Liver (tissue), 9 donors: ENCODE data around the gene CAPN1. TPM values are rescaled to one million over a fixed set of nuclear protein-coding genes. Genes with fewer than 3 reads are reported as not detected.

Experiments
- DNase-seq: peaks from one replicate; pipeline ENCODE4 v3.0.0-alpha.2; 2017; ENCODE audit warnings: low spot score
- H3K27ac ChIP-seq, 2 donors: one replicate each; pipeline ENCODE4 v1.7.0; 2013; ENCODE audit warnings: inconsistent platforms in 2 of 2, low read length in 2 of 2, control low read depth in 1 of 2, low read depth in 1 of 2, mild to moderate bottlenecking in 1 of 2
- H3K27me3 ChIP-seq, 4 donors: one replicate each; pipeline versions ENCODE4 v1.6.1 to v1.7.0; 2013; ENCODE audit warnings: low read length in 3 of 4, inconsistent platforms in 1 of 4, mild to moderate bottlenecking in 1 of 4, moderate library complexity in 1 of 4; ENCODE audit not compliant: control insufficient read depth in 4 of 4, insufficient read depth in 4 of 4
- H3K36me3 ChIP-seq, 4 donors: one replicate each; pipeline versions ENCODE4 v1.6.1 to v1.7.0; 2013; ENCODE audit warnings: low read length in 3 of 4, mild to moderate bottlenecking in 3 of 4, low read depth in 1 of 4, moderate library complexity in 1 of 4; ENCODE audit not compliant: control insufficient read depth in 4 of 4, insufficient read depth in 3 of 4
- H3K4me1 ChIP-seq, 4 donors: one replicate each; pipeline versions ENCODE4 v1.6.1 to v1.7.0; 2013; ENCODE audit warnings: low read length in 3 of 4, mild to moderate bottlenecking in 3 of 4, moderate library complexity in 1 of 4; ENCODE audit not compliant: control insufficient read depth in 4 of 4, insufficient read depth in 4 of 4
- H3K4me3 ChIP-seq, 3 donors: one replicate each; pipeline versions ENCODE4 v1.6.1 to v1.7.0; 2013; ENCODE audit warnings: low read length in 3 of 3, control low read depth in 1 of 3, low read depth in 1 of 3, mild to moderate bottlenecking in 1 of 3
- H3K9ac ChIP-seq, 2 donors: one replicate each; pipeline ENCODE4 v1.7.0; 2013; ENCODE audit warnings: low read length in 2 of 2, mild to moderate bottlenecking in 2 of 2, moderate library complexity in 2 of 2, control low read depth in 1 of 2, low read depth in 1 of 2
- H3K9me3 ChIP-seq, 4 donors: one replicate each; pipeline versions ENCODE4 v1.6.1 to v1.7.0; 2013; ENCODE audit warnings: low read length in 3 of 4; ENCODE audit not compliant: control insufficient read depth in 4 of 4
- FOXA1 ChIP-seq: IDR thresholded peaks from 2 replicates; pipeline ENCODE4 v1.6.1; 2016; ENCODE audit warnings: antibody characterized with exemption
- FOXA2 ChIP-seq: IDR thresholded peaks from 2 replicates; pipeline ENCODE4 v1.6.1; 2016; ENCODE audit warnings: antibody characterized with exemption
- GABPA ChIP-seq, 2 donors: IDR thresholded peaks in 1 of 2; conservative IDR thresholded peaks in 1 of 2; 2 replicates each; pipeline ENCODE4 v1.6.1; 2016; ENCODE audit warnings: antibody characterized with exemption in 2 of 2, mild to moderate bottlenecking in 1 of 2, moderate library complexity in 1 of 2
- HNF4G ChIP-seq: IDR thresholded peaks from 2 replicates; pipeline ENCODE4 v1.6.1; 2016; ENCODE audit warnings: antibody characterized with exemption
- JUND ChIP-seq, 2 donors: IDR thresholded peaks; 2 replicates each; pipeline ENCODE4 v1.6.1; 2016; ENCODE audit warnings: antibody characterized with exemption in 2 of 2
- NR2F2 ChIP-seq: IDR thresholded peaks from 2 replicates; pipeline ENCODE4 v1.6.1; 2016; ENCODE audit warnings: antibody characterized with exemption
- RAD21 ChIP-seq, 2 donors: IDR thresholded peaks; 2 replicates each; pipeline ENCODE4 v1.6.1; 2016; ENCODE audit warnings: antibody characterized with exemption in 2 of 2, mild to moderate bottlenecking in 2 of 2
- RXRA ChIP-seq, 2 donors: IDR thresholded peaks; 2 replicates each; pipeline ENCODE4 v1.6.1; 2017 to 2018; ENCODE audit warnings: antibody characterized with exemption in 2 of 2, mild to moderate bottlenecking in 1 of 2
- SP1 ChIP-seq: IDR thresholded peaks from 2 replicates; pipeline ENCODE4 v1.6.1; 2018; ENCODE audit warnings: antibody characterized with exemption, mild to moderate bottlenecking
- TAF1 ChIP-seq: conservative IDR thresholded peaks from 2 replicates; pipeline ENCODE4 v1.6.1; 2016; ENCODE audit warnings: antibody characterized with exemption, mild to moderate bottlenecking
- YY1 ChIP-seq: IDR thresholded peaks from 2 replicates; pipeline ENCODE4 v1.6.1; 2016; ENCODE audit warnings: antibody characterized with exemption, mild to moderate bottlenecking
- WGBS: extraction: QIAGEN DNeasy Blood & Tissue Kit; methylation state at CpG from one replicate; pipeline ENCODE4 v1.1.7; 2013; 5-methylcytosine and 5-hydroxymethylcytosine counted together
- polyA plus RNA-seq, 2 donors: library from polyadenylated mRNA; stranded (reverse) in 1 of 2; unstranded in 1 of 2; fragments of 200-250 nt in 1 of 2; fragments of >200 nt in 1 of 2; fragmentation: Nextera tagmentation in 1 of 2; extraction: Ambion mirVana in 1 of 2; gene quantifications; one replicate each; pipeline versions ENCODE4 v1.2.1 to v1.2.3, GENCODE V29; 2013 to 2015
- total RNA-seq, 2 donors: library from RNA; depleted of rRNA; stranded (reverse); fragments of >200 nt; gene quantifications; one replicate each; pipeline ENCODE4 v1.2.3, GENCODE V29; 2014
- TF ChIP-seq, protein P1 (sequence below): IDR thresholded peaks from 2 replicates; pipeline ENCODE4 v1.6.1; 2016; ENCODE audit warnings: antibody characterized with exemption
- TF ChIP-seq, protein P2 (sequence below): IDR thresholded peaks from 2 replicates; pipeline ENCODE4 v1.6.1; 2016; ENCODE audit warnings: antibody characterized with exemption
- TF ChIP-seq, protein P3 (sequence below): IDR thresholded peaks from 2 replicates; pipeline ENCODE4 v1.6.1; 2016; ENCODE audit warnings: antibody characterized with exemption
- TF ChIP-seq, protein P4 (sequence below): fragments of 150-350 bp; IDR thresholded peaks from 2 replicates; pipeline ENCODE4 v1.5.1; 2017; ENCODE audit warnings: improper control_type of control experiment, low read depth, low read length; ENCODE audit not compliant: missing input control
- TF ChIP-seq, protein P5 (sequence below): IDR thresholded peaks from 2 replicates; pipeline ENCODE4 v1.6.1; 2016; ENCODE audit warnings: antibody characterized with exemption, mild to moderate bottlenecking
- donor health status: healthy.
- donor health status: healthy.
- donor health status: healthy.
- donor health status: healthy.
- donor health status: healthy.

Gene CAPN1
- total and polyA plus RNA-seq, 4 donors, result 39.6 to 183 (median 65.1) TPM

DNA sequence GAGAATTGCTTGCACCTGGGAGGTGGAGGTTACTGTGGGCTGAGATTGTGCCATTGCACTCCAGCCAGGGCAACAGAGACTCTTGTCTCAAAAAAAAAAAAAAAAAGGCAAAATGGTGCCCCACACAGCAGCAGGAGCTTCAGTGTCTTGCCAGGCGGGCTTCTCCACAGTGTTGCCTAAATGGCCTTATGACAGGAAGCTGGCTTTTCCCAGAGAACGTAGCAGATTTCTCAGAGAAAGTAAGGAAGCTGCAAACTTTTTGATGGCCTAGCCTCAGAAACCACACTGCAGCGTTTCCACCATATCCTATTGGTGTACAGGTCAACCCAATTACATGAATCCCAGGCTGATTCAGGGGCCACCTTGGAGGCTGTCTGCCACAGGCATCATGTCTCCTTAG lies 24.4 kb upstream of the CAPN1 start:
- Histone ChIP-seq H3K9ac (no peak overlapping the region), H3K4me3 (no peak overlapping the region), H3K27ac (no peak overlapping the region), H3K36me3 (no peaks in the 10 kb centered on the region), H3K9me3 (no peaks in the 10 kb centered on the region), H3K4me1 (no peaks in the 10 kb centered on the region), H3K27me3 (no peaks in the 10 kb centered on the region)
- 89% methylated on average over 3 of the region's 3 CpGs for WGBS
- no peak for DNase-seq
- TF ChIP-seq, protein P1, sequence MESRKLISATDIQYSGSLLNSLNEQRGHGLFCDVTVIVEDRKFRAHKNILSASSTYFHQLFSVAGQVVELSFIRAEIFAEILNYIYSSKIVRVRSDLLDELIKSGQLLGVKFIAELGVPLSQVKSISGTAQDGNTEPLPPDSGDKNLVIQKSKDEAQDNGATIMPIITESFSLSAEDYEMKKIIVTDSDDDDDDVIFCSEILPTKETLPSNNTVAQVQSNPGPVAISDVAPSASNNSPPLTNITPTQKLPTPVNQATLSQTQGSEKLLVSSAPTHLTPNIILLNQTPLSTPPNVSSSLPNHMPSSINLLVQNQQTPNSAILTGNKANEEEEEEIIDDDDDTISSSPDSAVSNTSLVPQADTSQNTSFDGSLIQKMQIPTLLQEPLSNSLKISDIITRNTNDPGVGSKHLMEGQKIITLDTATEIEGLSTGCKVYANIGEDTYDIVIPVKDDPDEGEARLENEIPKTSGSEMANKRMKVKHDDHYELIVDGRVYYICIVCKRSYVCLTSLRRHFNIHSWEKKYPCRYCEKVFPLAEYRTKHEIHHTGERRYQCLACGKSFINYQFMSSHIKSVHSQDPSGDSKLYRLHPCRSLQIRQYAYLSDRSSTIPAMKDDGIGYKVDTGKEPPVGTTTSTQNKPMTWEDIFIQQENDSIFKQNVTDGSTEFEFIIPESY, result no peak
- no peak for TF ChIP-seq GABPA (IDR thresholded peaks at IDR 0.05 in 1 of 2, conservative IDR thresholded peaks at IDR 0.05 in 1 of 2)
- TF ChIP-seq, protein P2, sequence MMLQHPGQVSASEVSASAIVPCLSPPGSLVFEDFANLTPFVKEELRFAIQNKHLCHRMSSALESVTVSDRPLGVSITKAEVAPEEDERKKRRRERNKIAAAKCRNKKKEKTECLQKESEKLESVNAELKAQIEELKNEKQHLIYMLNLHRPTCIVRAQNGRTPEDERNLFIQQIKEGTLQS, result no peak
- TF ChIP-seq YY1, result no peak
- no peak for TF ChIP-seq HNF4G
- no peak for TF ChIP-seq NR2F2
- no peak for TF ChIP-seq FOXA1
- TF ChIP-seq, protein P3, sequence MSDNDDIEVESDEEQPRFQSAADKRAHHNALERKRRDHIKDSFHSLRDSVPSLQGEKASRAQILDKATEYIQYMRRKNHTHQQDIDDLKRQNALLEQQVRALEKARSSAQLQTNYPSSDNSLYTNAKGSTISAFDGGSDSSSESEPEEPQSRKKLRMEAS, result no peak
- TF ChIP-seq, protein P4, sequence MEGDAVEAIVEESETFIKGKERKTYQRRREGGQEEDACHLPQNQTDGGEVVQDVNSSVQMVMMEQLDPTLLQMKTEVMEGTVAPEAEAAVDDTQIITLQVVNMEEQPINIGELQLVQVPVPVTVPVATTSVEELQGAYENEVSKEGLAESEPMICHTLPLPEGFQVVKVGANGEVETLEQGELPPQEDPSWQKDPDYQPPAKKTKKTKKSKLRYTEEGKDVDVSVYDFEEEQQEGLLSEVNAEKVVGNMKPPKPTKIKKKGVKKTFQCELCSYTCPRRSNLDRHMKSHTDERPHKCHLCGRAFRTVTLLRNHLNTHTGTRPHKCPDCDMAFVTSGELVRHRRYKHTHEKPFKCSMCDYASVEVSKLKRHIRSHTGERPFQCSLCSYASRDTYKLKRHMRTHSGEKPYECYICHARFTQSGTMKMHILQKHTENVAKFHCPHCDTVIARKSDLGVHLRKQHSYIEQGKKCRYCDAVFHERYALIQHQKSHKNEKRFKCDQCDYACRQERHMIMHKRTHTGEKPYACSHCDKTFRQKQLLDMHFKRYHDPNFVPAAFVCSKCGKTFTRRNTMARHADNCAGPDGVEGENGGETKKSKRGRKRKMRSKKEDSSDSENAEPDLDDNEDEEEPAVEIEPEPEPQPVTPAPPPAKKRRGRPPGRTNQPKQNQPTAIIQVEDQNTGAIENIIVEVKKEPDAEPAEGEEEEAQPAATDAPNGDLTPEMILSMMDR, result no peak
- TF ChIP-seq JUND (IDR thresholded peaks at IDR 0.05), result no peak
- no peak for TF ChIP-seq SP1
- no peak for TF ChIP-seq RAD21 (IDR thresholded peaks at IDR 0.05)
- no peak for TF ChIP-seq RXRA (IDR thresholded peaks at IDR 0.05)
- TF ChIP-seq, protein P5, sequence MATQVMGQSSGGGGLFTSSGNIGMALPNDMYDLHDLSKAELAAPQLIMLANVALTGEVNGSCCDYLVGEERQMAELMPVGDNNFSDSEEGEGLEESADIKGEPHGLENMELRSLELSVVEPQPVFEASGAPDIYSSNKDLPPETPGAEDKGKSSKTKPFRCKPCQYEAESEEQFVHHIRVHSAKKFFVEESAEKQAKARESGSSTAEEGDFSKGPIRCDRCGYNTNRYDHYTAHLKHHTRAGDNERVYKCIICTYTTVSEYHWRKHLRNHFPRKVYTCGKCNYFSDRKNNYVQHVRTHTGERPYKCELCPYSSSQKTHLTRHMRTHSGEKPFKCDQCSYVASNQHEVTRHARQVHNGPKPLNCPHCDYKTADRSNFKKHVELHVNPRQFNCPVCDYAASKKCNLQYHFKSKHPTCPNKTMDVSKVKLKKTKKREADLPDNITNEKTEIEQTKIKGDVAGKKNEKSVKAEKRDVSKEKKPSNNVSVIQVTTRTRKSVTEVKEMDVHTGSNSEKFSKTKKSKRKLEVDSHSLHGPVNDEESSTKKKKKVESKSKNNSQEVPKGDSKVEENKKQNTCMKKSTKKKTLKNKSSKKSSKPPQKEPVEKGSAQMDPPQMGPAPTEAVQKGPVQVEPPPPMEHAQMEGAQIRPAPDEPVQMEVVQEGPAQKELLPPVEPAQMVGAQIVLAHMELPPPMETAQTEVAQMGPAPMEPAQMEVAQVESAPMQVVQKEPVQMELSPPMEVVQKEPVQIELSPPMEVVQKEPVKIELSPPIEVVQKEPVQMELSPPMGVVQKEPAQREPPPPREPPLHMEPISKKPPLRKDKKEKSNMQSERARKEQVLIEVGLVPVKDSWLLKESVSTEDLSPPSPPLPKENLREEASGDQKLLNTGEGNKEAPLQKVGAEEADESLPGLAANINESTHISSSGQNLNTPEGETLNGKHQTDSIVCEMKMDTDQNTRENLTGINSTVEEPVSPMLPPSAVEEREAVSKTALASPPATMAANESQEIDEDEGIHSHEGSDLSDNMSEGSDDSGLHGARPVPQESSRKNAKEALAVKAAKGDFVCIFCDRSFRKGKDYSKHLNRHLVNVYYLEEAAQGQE, result no peak
- no peak for TF ChIP-seq TAF1
- no peak for TF ChIP-seq FOXA2

DNA sequence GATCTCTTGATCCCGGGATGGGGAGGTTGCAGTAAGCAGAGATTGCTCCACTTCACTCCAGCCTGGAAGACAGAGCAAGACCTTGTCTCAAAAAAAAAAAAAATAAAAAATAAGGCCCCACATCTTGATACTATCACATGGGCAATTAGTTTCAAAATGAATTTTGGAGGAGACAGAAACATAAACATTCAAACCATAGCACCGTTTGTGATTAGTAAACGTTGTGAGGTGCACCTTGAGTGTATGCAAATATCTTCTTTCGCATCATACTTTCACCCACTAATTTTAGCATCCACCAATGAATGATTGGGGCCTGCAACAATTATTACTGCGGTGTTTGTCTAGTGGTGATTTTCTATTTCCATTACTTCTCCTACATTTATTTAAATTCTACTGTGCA lies 22.7 kb upstream of the CAPN1 start:
- Histone ChIP-seq H3K27ac (no peak overlapping the region), H3K4me3 (no peak overlapping the region), H3K9me3 (no peaks in the 10 kb centered on the region), H3K36me3 (no peaks in the 10 kb centered on the region), H3K27me3 (no peaks in the 10 kb centered on the region), H3K9ac (no peak overlapping the region), H3K4me1 (peaks cover 0 to 5% (median 3%) of the 10 kb centered on the region in 4 donors)
- no peak for TF ChIP-seq TAF1
- TF ChIP-seq, protein P4, result no peak
- TF ChIP-seq, protein P2, result no peak
- no peak for TF ChIP-seq RXRA (IDR thresholded peaks at IDR 0.05)
- no peak for DNase-seq
- 76% methylated on average over 5 of the region's 5 CpGs for WGBS
